Pancreas (tissue), 10 donors: ENCODE data around the gene CYFIP1. TPM values are rescaled to one million over a fixed set of nuclear protein-coding genes. Genes with fewer than 3 reads are reported as not detected.
A peak's percentile ranks its signal among the peaks of the same experiment; 100 is the strongest.

Source experiments
- ATAC-seq, 4 donors: fragments of 200-7000 bp; cut with Tn5 transposase; one replicate each; pipeline versions ENCODE4 v1.8.0 to v1.9.1; 2020; ENCODE audit warnings: mild to moderate bottlenecking in 4 of 4, moderate library complexity in 4 of 4
- DNase-seq, 6 donors: peaks; one replicate each; pipeline ENCODE4 v3.0.0-alpha.2; 2020
- FAIRE-seq: peaks from 2 replicates; lab custom pipeline; 2012; peaks lifted over from hg19 to GRCh38; lab: Jason Lieb, UNC
- H3K27ac ChIP-seq, 4 donors: fragments of 200-600 bp; sonication (generic); 1 replicate in 3 of 4; 2 replicates in 1 of 4; pipeline versions ENCODE4 v1.5.0 to v1.8.0; 2020
- H3K27me3 ChIP-seq, 4 donors: fragments of 200-600 bp; one replicate each; pipeline ENCODE4 v1.8.0; 2021
- H3K36me3 ChIP-seq, 3 donors: fragments of 200-600 bp; sonication (generic) in 1 of 3; one replicate each; pipeline versions ENCODE4 v1.5.0 to v1.8.0; 2020 to 2021
- H3K4me1 ChIP-seq, 3 donors: fragments of 200-600 bp; one replicate each; pipeline ENCODE4 v1.8.0; 2021
- H3K4me3 ChIP-seq, 4 donors: fragments of 200-600 bp; sonication (generic) in 2 of 4; one replicate each; pipeline versions ENCODE4 v1.5.0 to v1.8.0; 2020 to 2021
- H3K9me3 ChIP-seq, 4 donors: fragments of 200-600 bp; one replicate each; pipeline ENCODE4 v1.8.0; 2021
- WGBS, 2 donors: extraction: QIAGEN DNeasy Blood & Tissue Kit; methylation state at CpG; one replicate each; pipeline ENCODE4 v1.1.7; 2013; 5-methylcytosine and 5-hydroxymethylcytosine counted together
- intact Hi-C, 3 donors: fragments of 100-400 bp; cut with DNase I; formaldehyde crosslinking; loops; one replicate each; pipeline versions ENCODE4 v1.11.1 to v1.14.2; 2022
- polyA plus RNA-seq, 2 donors: library from polyadenylated mRNA; stranded (reverse); fragments of 200-250 nt; gene quantifications; one replicate each; pipeline ENCODE4 v1.2.3, GENCODE V29; 2013
- total RNA-seq, 6 donors: library from RNA; stranded (reverse); fragmentation: NEBNext Ultra II Directional in 4 of 6; extraction: Animal tissue kit (Norgen Biotek cat#: 25700) in 4 of 6; gene quantifications; one replicate each; pipeline versions ENCODE4 v1.2.1 to v1.2.4, GENCODE V29; 2021 to 2023
- TF ChIP-seq, protein P1 (sequence below), 4 donors: fragments of 200-600 bp; sonication (generic) in 3 of 4; IDR thresholded peaks; one replicate each; pipeline versions ENCODE4 v1.5.0 to v1.8.0; 2021; ENCODE audit warnings: antibody characterized with exemption in 4 of 4
- donor health status: healthy with polysubstance abuse.
- donor health status: DM: no; HTN: no; CAD: no; lungs with moderate emphysema.
- donor health status: DM: no; HTN: no; CAD: no.
- donor health status: control.
- donor health status: control.
- donor health status: Bipolar disorder and iron deficiency.
- donor health status: DM: yes; HTN: yes; CAD: no.
- donor health status: DM: no; HTN: no; CAD: no.
- donor health status: DM: no; HTN: no; CAD: no.
- donor health status: DM: yes; HTN: yes; CAD: no.

CYFIP1 gene
- total and polyA plus RNA-seq, 8 donors, result 21.3 to 99.1 (median 59.2) TPM

DNA sequence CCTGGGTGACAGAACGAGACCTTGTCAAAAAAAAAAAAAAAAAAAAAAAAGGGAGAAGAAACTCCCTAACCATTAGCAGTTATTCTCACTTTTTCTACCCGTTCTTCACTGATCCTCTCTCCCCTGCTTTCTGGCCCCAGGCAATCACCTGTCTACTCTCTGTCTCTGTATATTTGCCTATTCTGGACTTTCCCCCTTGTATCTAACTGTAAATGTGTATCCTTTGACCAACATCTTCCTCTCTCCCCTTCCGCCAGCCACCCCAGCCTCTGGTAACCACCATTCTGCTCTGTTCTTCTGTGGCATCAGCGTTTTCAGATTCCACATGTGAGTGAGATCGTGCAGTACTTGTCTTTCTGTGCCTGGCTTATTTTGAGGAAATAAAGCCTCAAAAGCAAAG is 6.9 kb downstream of the CYFIP1 start:
- H3K27ac ChIP-seq, result no peak overlapping the region
- FAIRE-seq, result no peak
- intact Hi-C loops, result no loop called here
- WGBS, 2 donors, result 45 to 54% methylated on average over 5 of the region's 5 CpGs
- TF ChIP-seq, protein P1, sequence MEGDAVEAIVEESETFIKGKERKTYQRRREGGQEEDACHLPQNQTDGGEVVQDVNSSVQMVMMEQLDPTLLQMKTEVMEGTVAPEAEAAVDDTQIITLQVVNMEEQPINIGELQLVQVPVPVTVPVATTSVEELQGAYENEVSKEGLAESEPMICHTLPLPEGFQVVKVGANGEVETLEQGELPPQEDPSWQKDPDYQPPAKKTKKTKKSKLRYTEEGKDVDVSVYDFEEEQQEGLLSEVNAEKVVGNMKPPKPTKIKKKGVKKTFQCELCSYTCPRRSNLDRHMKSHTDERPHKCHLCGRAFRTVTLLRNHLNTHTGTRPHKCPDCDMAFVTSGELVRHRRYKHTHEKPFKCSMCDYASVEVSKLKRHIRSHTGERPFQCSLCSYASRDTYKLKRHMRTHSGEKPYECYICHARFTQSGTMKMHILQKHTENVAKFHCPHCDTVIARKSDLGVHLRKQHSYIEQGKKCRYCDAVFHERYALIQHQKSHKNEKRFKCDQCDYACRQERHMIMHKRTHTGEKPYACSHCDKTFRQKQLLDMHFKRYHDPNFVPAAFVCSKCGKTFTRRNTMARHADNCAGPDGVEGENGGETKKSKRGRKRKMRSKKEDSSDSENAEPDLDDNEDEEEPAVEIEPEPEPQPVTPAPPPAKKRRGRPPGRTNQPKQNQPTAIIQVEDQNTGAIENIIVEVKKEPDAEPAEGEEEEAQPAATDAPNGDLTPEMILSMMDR (IDR thresholded peaks at IDR 0.05), result no peak
- ATAC-seq, result peak in 3 of 4 donors; percentile 23 to 58 (median 57)
- no peaks in the 10 kb centered on the region for H3K36me3 ChIP-seq
- H3K27me3 ChIP-seq, result no peaks in the 10 kb centered on the region
- DNase-seq, result no peak
- no peak overlapping the region for H3K4me3 ChIP-seq
- H3K4me1 ChIP-seq, result peaks cover 5 to 13% (median 8%) of the 10 kb centered on the region in 3 donors
- no peaks in the 10 kb centered on the region for H3K9me3 ChIP-seq

DNA sequence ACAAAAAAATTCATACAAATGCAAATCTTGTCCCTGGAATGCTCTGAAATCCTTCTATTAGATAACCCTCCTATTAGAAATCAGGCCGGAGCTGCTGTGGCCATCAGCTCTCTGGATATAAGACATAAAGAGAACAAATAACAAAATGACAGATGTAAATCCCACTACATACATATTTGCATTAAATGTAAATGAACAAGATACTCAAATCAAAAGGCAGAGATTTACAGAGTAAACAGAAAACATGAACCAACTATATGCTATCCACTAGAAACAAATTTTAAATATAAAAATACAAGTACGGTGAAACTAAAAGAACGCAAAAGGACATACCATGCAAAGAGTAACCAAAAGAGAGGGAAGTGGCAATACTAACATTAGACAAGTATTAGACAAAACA is 10.7 kb downstream of the CYFIP1 start:
- Histone ChIP-seq H3K36me3 (no peaks in the 10 kb centered on the region), H3K9me3 (no peaks in the 10 kb centered on the region), H3K27ac (no peak overlapping the region), H3K4me3 (no peak overlapping the region), H3K4me1 (peaks cover 0 to 2% (median 0%) of the 10 kb centered on the region in 3 donors), H3K27me3 (no peaks in the 10 kb centered on the region)
- TF ChIP-seq, protein P1 (IDR thresholded peaks at IDR 0.05), result no peak
- WGBS, 2 donors, result 97 to 99% methylated on average over 3 of the region's 3 CpGs
- ATAC-seq, result no peak
- intact Hi-C loops, result no loop called here
- no peak for FAIRE-seq
- no peak for DNase-seq

DNA sequence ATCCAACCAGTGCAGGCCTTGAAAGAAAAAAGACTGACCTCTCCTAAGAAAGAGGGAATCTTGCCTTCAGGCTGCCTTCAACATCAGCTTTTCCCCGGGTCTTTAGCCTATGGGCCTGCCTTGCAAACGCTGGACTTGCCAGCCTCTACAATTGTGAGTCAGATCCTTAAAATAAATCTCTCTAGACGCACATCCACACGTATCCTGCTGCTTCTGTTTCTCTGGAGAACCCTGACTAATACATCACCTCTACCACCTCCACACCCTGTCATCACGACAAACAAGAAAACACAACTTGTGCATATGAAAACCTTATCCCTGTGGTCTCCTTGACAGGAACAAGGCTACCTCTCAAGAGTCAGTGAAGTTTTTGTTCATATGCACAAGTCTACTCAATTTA is 11.8 kb downstream of the CYFIP1 start:
- FAIRE-seq (no peak), ATAC-seq (no peak), DNase-seq (no peak)
- H3K4me3 ChIP-seq, result no peak overlapping the region
- H3K27ac ChIP-seq, result no peak overlapping the region
- WGBS, 2 donors, result 56 to 62% methylated on average over 5 of the region's 5 CpGs
- no peaks in the 10 kb centered on the region for H3K9me3 ChIP-seq
- TF ChIP-seq, protein P1 (IDR thresholded peaks at IDR 0.05), result no peak
- no peaks in the 10 kb centered on the region for H3K27me3 ChIP-seq
- intact Hi-C loops, result no loop called here
- no peaks in the 10 kb centered on the region for H3K36me3 ChIP-seq
- H3K4me1 ChIP-seq, result peaks cover 0 to 6% (median 0%) of the 10 kb centered on the region in 3 donors

DNA sequence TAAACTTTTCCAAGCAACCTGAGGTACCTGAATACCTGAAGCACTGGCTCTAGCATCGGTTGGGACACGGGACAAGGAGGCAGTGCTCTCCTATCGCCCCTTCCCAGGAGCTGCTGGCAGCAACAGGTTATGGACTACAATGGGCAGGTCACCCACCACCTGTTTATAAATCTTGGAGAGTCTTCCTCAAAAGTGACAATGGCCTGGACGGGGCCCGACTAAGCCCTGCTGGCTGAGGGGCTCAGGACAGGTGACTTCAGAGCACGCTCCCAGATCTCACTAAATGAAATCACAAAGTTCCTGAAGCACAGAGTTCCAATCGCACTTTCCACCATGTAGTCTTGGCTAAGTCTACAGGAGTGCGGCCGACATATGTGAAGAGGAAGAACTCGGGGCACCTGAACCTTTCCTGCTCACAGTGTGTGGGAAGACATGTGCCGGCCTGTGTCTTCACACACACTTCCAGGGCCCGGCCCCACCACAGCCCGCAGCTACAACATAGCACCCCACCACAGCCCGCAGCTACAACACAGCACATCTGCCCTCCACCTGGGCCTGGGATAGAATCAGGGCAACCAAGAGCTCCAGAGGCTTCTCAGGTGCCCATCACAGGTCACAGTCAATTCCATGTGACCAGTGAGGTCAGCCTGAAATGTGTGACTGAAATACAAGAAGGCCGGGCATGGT is 12.9 kb downstream of the CYFIP1 start:
- no peaks in the 10 kb centered on the region for H3K27me3 ChIP-seq
- no peak overlapping the region for H3K4me3 ChIP-seq
- no peak overlapping the region for H3K27ac ChIP-seq
- H3K4me1 ChIP-seq, result peaks cover under 1 to 15% (median under 1%) of the 10 kb centered on the region in 3 donors
- H3K9me3 ChIP-seq, result no peaks in the 10 kb centered on the region
- TF ChIP-seq, protein P1 (IDR thresholded peaks at IDR 0.05), result no peak
- ATAC-seq, result no peak
- no peaks in the 10 kb centered on the region for H3K36me3 ChIP-seq
- FAIRE-seq, result no peak
- intact Hi-C loops, result no loop called here
- no peak for DNase-seq
- WGBS, 2 donors, result 90 to 93% methylated on average over 15 of the region's 15 CpGs
